ENCODE data around the gene ACTL10. TPM values are rescaled to one million over a fixed set of nuclear protein-coding genes. Genes with fewer than 3 reads are reported as not detected.

Gene ACTL10
- total and polyA plus RNA-seq, 2 of the 13 experiments (the other 11 are each of a cell fraction or from before 2014, with no cell fraction given), result not detected

- peak; percentile 76 for TF ChIP-seq AGO2 (optimal IDR thresholded peaks at IDR 0.05; ENCODE audit: low read depth, low read length)
- TF ChIP-seq SRSF1 (optimal IDR thresholded peaks at IDR 0.05; ENCODE audit: low read depth, low read length), result peak; percentile 65
- no peak for TF ChIP-seq MED13 (CRISPR knock-in tag; IDR thresholded peaks at IDR 0.05)
- no peak for TF ChIP-seq ZNF207 (IDR thresholded peaks at IDR 0.05; ENCODE audit: borderline replicate concordance)
- TF ChIP-seq TARDBP (CRISPR knock-in tag; IDR thresholded peaks at IDR 0.05), result no peak
- no peak for TF ChIP-seq ATRX (CRISPR knock-in tag; IDR thresholded peaks at IDR 0.05; ENCODE audit: borderline replicate concordance)
- no peak for TF ChIP-seq ZNF629 (CRISPR knock-in tag; conservative IDR thresholded peaks at IDR 0.05)
- TF ChIP-seq AHR (CRISPR knock-in tag; IDR thresholded peaks at IDR 0.05), result 0 out of 2 replicates have a peak, but pooled peaks have one; percentile 25
- no peak for TF ChIP-seq NFIB (CRISPR knock-in tag; IDR thresholded peaks at IDR 0.05; ENCODE audit: borderline replicate concordance)
- no peak for TF ChIP-seq RARG (CRISPR knock-in tag; IDR thresholded peaks at IDR 0.05; ENCODE audit: low read depth)
- no peak for TF ChIP-seq ZNF460 (CRISPR knock-in tag; IDR thresholded peaks at IDR 0.05; ENCODE audit: borderline replicate concordance)
These were observed 7.3 kb upstream of the ACTL10 start (continued) for GRCh38 chr20:33659341-33660034.

- peaks cover 40 to 47% of the 10 kb centered on the region in 2 experiments for H3K36me3 ChIP-seq (replicated peaks in 1 of 2; ENCODE audit: control insufficient read depth in 1 of 2, insufficient read depth in 2 of 2, low read length in 2 of 2)
- no peaks in the 10 kb centered on the region for H3K9me3 ChIP-seq (ENCODE audit: low read length)
- FAIRE-seq (no peak), DNase-seq (ENCODE audit: low spot score) (no peak), ATAC-seq (no peak)
- H3K27me3 ChIP-seq (ENCODE audit: control insufficient read depth in 1 of 2, insufficient read depth in 2 of 2, low read length in 2 of 2), result no peaks in the 10 kb centered on the region; a peak in 1 of 5 replicates
- ChIA-PET POLR2A (no interaction called here), CTCF (ENCODE audit: low intra/inter-chr PET ratio, low total read pairs) (no interaction called here)
- no TSS peak for BruUV-seq (replicated peaks)
- no peak overlapping the region for H3K4me3 ChIP-seq (replicated peaks in 1 of 3; ENCODE audit: insufficient read depth in 1 of 3, low read depth in 2 of 3, low read length in 3 of 3)
- no peak overlapping the region for H3K9ac ChIP-seq (ENCODE audit: insufficient read depth, low read depth, low read length)
- peaks cover 8% of the 10 kb centered on the region for H3K79me2 ChIP-seq (ENCODE audit: insufficient read depth, low read length)
- in situ Hi-C loops (cut with HindIII; ENCODE audit: extremely low pct_ligation_motif_present, low pct_unique_long_range_greater_than_20kb) (no loop called here), intact Hi-C loops (cut with micrococcal nuclease; ENCODE audit: unreplicated experiment) (loop anchor here (5.0 kb wide), 1 partner anchor 258 kb away; the partner anchor contains the start of gene CDK5RAP1)
- no peaks in the 10 kb centered on the region for H4K20me1 ChIP-seq (ENCODE audit: insufficient read depth, low read length)
- over 99% methylated on average over 18 of the region's 21 CpGs for WGBS (ENCODE audit: low lambda C conversion rate)
- H3K4me1 ChIP-seq (ENCODE audit: insufficient read depth, low read length), result peaks cover 26% of the 10 kb centered on the region
- no peak overlapping the region for H3K4me2 ChIP-seq (ENCODE audit: low read depth, low read length)
- H2AFZ ChIP-seq (ENCODE audit: low read length), result no peak overlapping the region
- H3K27ac ChIP-seq (ENCODE audit: extremely low read length, insufficient read depth, low read length), result no peak overlapping the region
- TF ChIP-seq KDM2A (CRISPR knock-in tag; IDR thresholded peaks at IDR 0.05; ENCODE audit: borderline replicate concordance, low read depth), result 0 out of 2 replicates have a peak, but pooled peaks have one; percentile 18
- TF ChIP-seq HNRNPL (IDR thresholded peaks at IDR 0.05; ENCODE audit: low read depth, low read length), result peak; percentile 63; the same call in 1 of the 2 replicates
- TF ChIP-seq ZSCAN9 (CRISPR knock-in tag; IDR thresholded peaks at IDR 0.05; ENCODE audit: borderline replicate concordance), result no peak
- no peak for TF ChIP-seq POGK (CRISPR knock-in tag; conservative IDR thresholded peaks at IDR 0.05)
- TF ChIP-seq THAP7 (CRISPR knock-in tag; IDR thresholded peaks at IDR 0.05), result no peak
- 0 out of 2 replicates have a peak, but pooled peaks have one; percentile 9 for TF ChIP-seq KAT2B (IDR thresholded peaks at IDR 0.05; ENCODE audit: borderline replicate concordance, low read depth, low read length)
- TF ChIP-seq ZBTB37 (CRISPR knock-in tag; IDR thresholded peaks at IDR 0.05), result no peak
- TF ChIP-seq POLR2AphosphoS5 (IDR thresholded peaks at IDR 0.05; ENCODE audit: low read depth, low read length), result 0 out of 2 replicates have a peak, but pooled peaks have one; percentile 34
These were observed 6.6 kb upstream of the ACTL10 start for GRCh38 chr20:33660035-33660684.
